Spinal cord (tissue), 10 donors: ENCODE results near the gene C19orf33. TPM values are rescaled to one million over a fixed set of nuclear protein-coding genes. Genes with fewer than 3 reads are reported as not detected.

Source experiments
- DNase-seq, 6 donors: peaks; one replicate each; pipeline versions ENCODE4 v3.0.0 to v3.0.0-alpha.2; 2013 to 2015; ENCODE audit warnings: low spot score in 6 of 6, low read depth in 4 of 6
- H3K27ac ChIP-seq: one replicate; pipeline ENCODE4 v1.5.1; 2013; ENCODE audit warnings: low read depth, low read length, control low read depth
- H3K27me3 ChIP-seq: one replicate; pipeline ENCODE4 v1.6.1; 2013; ENCODE audit warnings: low read length; ENCODE audit not compliant: control insufficient read depth, insufficient read depth
- H3K36me3 ChIP-seq: one replicate; pipeline ENCODE4 v1.6.1; 2013; ENCODE audit warnings: low read length; ENCODE audit not compliant: control insufficient read depth, insufficient read depth
- H3K4me1 ChIP-seq: one replicate; pipeline ENCODE4 v1.6.1; 2013; ENCODE audit warnings: low read length; ENCODE audit not compliant: control insufficient read depth, insufficient read depth
- H3K4me3 ChIP-seq: one replicate; pipeline ENCODE4 v1.5.1; 2013; ENCODE audit warnings: low read depth, low read length, control low read depth
- H3K9me3 ChIP-seq: one replicate; pipeline ENCODE4 v1.6.1; 2013; ENCODE audit warnings: low read length; ENCODE audit not compliant: control insufficient read depth, insufficient read depth
- WGBS: methylation state at CpG from one replicate; pipeline ENCODE4 v1.1.5; 2013; ENCODE audit warnings: missing lambda C conversion rate; ENCODE audit not compliant: insufficient coverage; 5-methylcytosine and 5-hydroxymethylcytosine counted together
- polyA plus RNA-seq, 2 donors: library from polyadenylated mRNA; unstranded; fragments of 120-200 nt; gene quantifications; one replicate each; pipeline ENCODE4 v1.2.1, GENCODE V29; 2013; ENCODE audit not compliant: insufficient read length in 2 of 2
- total RNA-seq, 2 donors: library from RNA; depleted of rRNA in 1 of 2; stranded (reverse); fragments of 120-200 nt in 1 of 2; fragments of >200 nt in 1 of 2; gene quantifications; one replicate each; pipeline versions ENCODE4 v1.2.3 to v1.2.4, GENCODE V29; 2013 to 2014
- donor health status: healthy.

Gene C19orf33
- total and polyA plus RNA-seq, 4 donors: 0.97 to 134 (median 12.9) TPM

DNA sequence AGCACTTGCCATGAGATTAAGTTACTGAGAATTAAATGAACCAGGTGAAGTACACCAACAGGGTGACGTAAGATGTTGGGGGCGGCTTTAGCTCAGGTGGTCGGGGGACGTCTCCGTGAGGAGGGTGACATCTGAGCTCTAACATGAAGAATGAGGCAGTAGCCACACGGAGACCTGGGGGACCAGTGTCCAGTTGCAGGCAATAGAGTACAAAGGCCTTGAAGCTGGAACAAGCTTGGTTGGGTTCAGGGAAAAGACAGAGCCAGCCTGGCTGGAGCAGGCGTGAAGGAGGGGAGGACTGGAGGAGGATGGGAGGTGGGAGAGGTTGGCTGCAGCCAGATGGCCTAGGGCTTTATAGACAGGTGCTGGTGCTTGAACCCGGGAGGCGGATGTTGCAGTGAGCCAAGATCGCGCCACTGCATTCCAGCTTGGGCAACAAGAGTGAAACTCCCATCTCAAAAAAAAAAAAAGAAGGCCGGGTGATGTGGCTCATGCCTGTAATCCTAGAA, 38.1 kb upstream of the C19orf33 start:
- Histone ChIP-seq H3K27me3 (peaks cover 14% of the 10 kb centered on the region), H3K27ac (peak overlapping the region; percentile 88), H3K9me3 (no peaks in the 10 kb centered on the region), H3K4me3 (no peak overlapping the region), H3K36me3 (no peaks in the 10 kb centered on the region), H3K4me1 (peaks cover 25% of the 10 kb centered on the region)
- 83% methylated on average over 11 of the region's 12 CpGs for WGBS
- DNase-seq: no peak

DNA sequence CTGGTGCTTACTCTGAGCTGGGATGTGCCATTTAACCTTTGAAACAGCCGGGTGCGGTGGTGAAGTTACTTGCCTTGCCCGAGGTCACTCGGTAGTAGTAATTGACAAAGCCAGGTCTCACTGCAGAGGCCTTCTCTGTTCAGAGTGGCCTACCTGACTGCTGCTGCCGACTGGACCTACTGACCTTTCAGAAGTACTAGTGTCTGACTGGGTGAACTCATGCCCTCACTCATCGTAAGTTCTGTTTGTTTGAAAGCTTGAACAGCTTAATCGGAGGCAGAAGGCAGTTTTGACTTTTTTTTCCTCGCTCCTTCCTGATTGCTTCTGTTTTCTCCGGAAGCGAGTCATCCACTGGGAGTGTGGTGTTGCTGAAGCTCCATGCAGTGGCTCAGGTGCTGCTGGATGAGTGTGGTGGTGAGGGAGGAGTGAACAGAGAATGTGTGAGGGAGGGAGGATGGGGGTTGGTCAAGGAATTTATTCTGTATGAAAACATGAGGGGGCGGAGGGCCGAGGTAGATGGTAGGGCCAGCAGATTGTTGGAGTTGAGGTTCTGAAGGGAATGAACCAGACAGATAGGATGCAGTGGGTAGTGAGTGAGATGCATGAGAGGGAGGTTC, 37.0 kb upstream of the C19orf33 start:
- WGBS: 64% methylated on average over 12 of the region's 12 CpGs
- H3K4me1 ChIP-seq: peaks cover 25% of the 10 kb centered on the region
- H3K4me3 ChIP-seq: no peak overlapping the region
- peaks cover 14% of the 10 kb centered on the region for H3K27me3 ChIP-seq
- H3K27ac ChIP-seq: peak overlapping the region; percentile 48
- DNase-seq: no peak
- no peaks in the 10 kb centered on the region for H3K36me3 ChIP-seq
- H3K9me3 ChIP-seq: no peaks in the 10 kb centered on the region

GRCh38 chr19:38267761-38268483, 36.1 kb upstream of the C19orf33 start:
- H3K4me1 ChIP-seq: peaks cover 25% of the 10 kb centered on the region
- H3K36me3 ChIP-seq: no peaks in the 10 kb centered on the region
- H3K9me3 ChIP-seq: no peaks in the 10 kb centered on the region
- WGBS: 57% methylated on average over 9 of the region's 12 CpGs
- no peak overlapping the region for H3K4me3 ChIP-seq
- no peak for DNase-seq
- peaks cover 14% of the 10 kb centered on the region for H3K27me3 ChIP-seq
- peak overlapping the region; percentile 73 for H3K27ac ChIP-seq

- Histone ChIP-seq H3K4me3 (no peak overlapping the region), H3K9me3 (no peaks in the 10 kb centered on the region), H3K4me1 (peaks cover 25% of the 10 kb centered on the region), H3K27ac (peak overlapping the region; percentile 73), H3K36me3 (no peaks in the 10 kb centered on the region), H3K27me3 (peaks cover 13% of the 10 kb centered on the region)
- WGBS: 86% methylated on average over 1 of the region's 8 CpGs
- peak in 2 of 6 donors; percentile 20 to 64 for DNase-seq
Observed at GRCh38 chr19:38268539-38268938, 35.5 kb upstream of the C19orf33 start.

GRCh38 chr19:38270587-38271167, 33.4 kb upstream of the C19orf33 start:
- Histone ChIP-seq H3K9me3 (no peaks in the 10 kb centered on the region), H3K4me1 (peaks cover 10% of the 10 kb centered on the region), H3K4me3 (no peak overlapping the region), H3K27me3 (no peaks in the 10 kb centered on the region), H3K27ac (peak overlapping the region; percentile 4), H3K36me3 (no peaks in the 10 kb centered on the region)
- peak in 1 of 6 donors; percentile 61 for DNase-seq
- WGBS: 56% methylated on average over 4 of the region's 5 CpGs

DNA sequence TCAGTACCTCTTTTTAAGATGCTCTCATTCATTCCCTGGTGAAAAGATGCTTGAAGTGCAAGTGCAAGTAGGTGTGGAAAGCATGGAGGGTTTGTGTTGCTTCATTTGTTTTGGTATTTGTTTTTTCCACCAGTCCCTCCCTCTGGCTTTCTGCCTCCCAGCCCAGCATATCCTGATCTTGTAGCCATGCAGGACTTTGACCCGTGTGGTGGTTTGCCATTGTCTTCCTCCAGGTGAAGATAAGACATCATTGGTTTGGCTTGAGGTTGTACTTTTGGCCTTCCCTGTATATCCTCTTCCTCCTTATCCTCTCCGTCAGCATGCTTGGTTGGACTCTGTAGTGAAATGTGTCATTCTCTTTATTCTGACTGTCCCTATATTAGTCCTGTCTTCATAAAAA, 30.6 kb upstream of the C19orf33 start:
- Histone ChIP-seq H3K4me1 (peaks cover 11% of the 10 kb centered on the region), H3K4me3 (no peak overlapping the region), H3K9me3 (no peaks in the 10 kb centered on the region), H3K27me3 (no peaks in the 10 kb centered on the region), H3K27ac (no peak overlapping the region), H3K36me3 (no peaks in the 10 kb centered on the region)
- DNase-seq: no peak
- no CpG with 5 or more reads among the region's 2 CpGs for WGBS

GRCh38 chr19:38274739-38275138, 29.3 kb upstream of the C19orf33 start:
- H3K36me3 ChIP-seq: no peaks in the 10 kb centered on the region
- no peak overlapping the region for H3K27ac ChIP-seq
- peaks cover 11% of the 10 kb centered on the region for H3K4me1 ChIP-seq
- no peaks in the 10 kb centered on the region for H3K9me3 ChIP-seq
- no peaks in the 10 kb centered on the region for H3K27me3 ChIP-seq
- DNase-seq: peak in 1 of 6 donors; percentile 61
- 58% methylated on average over 6 of the region's 9 CpGs for WGBS
- no peak overlapping the region for H3K4me3 ChIP-seq

DNA sequence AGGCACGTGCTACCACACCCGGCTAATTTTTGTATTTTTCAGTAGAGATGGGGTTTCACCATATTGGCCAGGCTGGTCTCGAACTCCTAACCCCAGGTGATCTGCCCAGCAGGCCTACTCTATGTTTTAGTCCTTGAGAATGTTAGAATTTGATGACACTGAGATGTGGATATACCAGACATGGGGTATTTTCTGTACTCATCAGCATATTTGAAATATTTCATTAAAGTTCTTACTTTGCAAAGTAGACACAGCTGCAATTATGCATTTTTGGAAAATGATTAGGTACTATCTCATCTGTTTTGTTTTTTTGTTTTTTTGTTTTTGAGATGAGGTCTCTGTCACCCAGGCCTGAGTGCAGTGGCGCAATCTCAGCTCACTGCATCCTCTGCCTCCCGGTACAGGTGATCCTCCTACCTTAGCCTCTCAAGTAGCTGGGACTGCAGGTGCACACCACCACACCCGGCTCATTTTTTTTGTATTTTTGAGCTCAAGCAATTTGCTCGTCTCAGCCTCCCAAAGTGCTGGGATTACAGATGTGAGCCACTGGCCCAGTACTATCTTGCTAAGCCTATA, 27.0 kb upstream of the C19orf33 start:
- H3K27ac ChIP-seq: no peak overlapping the region
- WGBS: 100% methylated on average over 4 of the region's 7 CpGs

DNA sequence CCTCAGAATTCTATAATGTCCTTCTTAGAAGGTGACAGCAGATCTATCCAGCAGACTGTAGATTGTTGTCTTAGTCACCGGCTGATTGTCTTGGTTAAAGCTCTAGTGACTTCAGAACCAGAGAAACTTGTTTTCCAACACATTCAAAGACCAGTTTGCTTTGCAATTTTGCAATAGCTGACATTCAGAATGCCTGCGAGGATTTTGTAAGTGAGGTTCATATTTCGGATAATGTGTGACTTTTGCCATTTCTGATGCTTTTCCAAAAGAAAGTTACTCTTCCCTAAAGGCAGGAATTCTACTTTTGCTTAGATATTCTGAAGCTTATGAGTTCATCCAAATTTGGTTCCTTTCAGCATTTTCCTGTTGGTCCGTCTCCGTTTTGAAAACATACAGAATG, 26.5 kb upstream of the C19orf33 start:
- no CpG with 5 or more reads among the region's 5 CpGs for WGBS
- no peaks in the 10 kb centered on the region for H3K27me3 ChIP-seq
- H3K4me1 ChIP-seq: peaks cover 11% of the 10 kb centered on the region
- no peaks in the 10 kb centered on the region for H3K9me3 ChIP-seq
- DNase-seq: no peak
- H3K36me3 ChIP-seq: peaks cover 3% of the 10 kb centered on the region
- H3K27ac ChIP-seq: no peak overlapping the region
- no peak overlapping the region for H3K4me3 ChIP-seq

More for the DNA sequence above, 27.0 kb upstream of the C19orf33 start:
- no peak for DNase-seq
- Histone ChIP-seq H3K9me3 (no peaks in the 10 kb centered on the region), H3K4me3 (no peak overlapping the region), H3K27me3 (no peaks in the 10 kb centered on the region), H3K36me3 (peaks cover 3% of the 10 kb centered on the region), H3K4me1 (peaks cover 11% of the 10 kb centered on the region)
